ENCODE data around the gene PSME3IP1.
"Not testable (repeated sequence)": the region's sequence is repeated elsewhere in the genome, so short reads cannot be mapped to it uniquely, and the experiment has no call there.

PSME3IP1 gene

DNA sequence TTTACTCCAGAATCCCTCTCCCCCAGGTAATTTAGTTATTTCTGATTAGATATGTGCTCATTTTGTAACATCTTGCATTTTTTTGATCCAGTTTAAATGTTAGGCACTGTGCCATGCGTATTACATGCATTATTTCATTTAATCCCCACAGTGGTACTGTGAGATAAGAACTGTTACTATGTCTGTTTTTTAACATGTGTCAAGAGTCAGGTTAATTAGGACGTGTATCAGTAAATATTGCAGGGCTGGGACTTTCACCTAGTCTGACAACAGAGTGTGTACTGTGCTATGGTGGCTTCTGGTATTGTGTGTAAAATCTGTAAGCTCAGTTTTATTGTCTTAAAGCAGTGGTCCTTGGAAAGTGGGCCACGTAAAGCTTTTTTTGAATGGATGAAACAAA lies 10.9 kb upstream of the PSME3IP1 start:
- no peak for DNase-seq

DNA sequence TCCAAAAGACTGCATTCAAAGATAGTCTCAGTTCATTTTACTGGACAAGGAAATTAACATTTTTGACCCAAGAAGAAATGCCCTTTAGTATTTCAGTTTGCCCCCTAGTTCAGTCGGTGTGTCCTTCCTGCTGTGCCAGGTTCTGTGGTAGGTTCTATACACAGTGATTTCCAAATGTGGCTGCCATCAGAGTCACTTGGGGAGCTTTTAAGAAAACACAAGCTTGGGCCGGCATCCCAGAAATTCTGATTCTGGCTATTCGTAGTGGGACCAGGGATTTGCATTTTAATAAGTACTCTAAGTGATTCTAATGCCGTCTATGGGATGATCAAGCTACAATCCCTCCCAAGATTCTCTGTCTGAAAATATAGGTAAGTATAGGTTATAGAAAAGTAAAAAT lies 10.4 kb upstream of the PSME3IP1 start:
- no peak for DNase-seq

DNA sequence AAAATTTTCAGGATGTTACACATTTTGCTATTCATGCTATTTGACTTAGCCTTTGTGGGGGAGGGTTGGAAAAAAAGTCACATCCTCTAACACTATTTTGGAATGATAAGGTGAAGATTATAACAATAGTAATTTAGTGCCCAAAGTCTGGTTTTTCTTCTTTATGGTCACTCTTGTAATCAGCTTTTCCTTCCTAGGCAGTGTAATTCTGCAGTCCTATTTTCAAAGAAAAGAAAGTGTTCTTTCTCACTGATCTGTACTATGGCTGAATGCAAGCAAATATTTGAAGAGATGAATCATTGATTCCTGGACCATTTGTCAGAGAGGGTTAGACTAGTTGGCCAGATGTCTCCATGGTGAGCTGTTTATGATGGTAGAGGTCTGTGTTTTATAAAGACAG lies 8.7 kb upstream of the PSME3IP1 start:
- no peak for DNase-seq

DNA sequence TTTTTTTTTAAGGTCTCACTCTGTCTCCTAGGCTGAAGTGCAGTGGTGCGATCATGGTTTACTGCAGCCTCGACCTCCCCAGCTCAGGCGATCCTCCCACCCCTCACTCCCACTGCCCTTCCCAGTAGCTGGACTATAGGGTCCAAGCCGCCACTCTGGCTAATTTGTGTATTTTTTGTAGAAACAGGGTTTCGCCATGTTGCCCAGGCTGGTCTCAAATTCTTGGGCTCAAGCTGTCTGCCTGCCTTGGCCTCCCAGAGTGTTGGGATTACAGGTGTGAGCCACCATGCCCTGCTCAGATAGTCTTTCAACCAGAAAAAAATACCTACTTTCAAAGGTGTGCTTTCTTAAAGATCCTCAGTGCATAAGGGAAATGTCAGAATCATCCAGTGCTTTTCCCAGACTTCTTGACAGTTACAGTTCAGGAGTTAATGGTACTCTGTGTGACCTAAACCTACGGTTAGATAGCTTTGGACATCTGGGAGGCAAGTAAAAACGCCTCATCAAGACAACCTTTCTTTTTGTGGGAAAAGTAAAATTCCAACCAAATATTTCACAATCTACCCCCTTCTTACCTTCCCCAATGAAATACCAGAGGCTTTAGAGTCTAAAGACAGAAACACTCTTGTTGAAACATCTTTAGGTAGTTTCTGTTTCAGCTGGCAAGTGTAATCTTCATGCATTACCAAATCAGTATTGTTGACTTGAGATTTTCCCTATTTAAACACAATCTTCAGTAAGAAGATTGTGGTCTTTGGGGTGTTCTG lies 7.1 kb upstream of the PSME3IP1 start:
- no peak for DNase-seq

DNA sequence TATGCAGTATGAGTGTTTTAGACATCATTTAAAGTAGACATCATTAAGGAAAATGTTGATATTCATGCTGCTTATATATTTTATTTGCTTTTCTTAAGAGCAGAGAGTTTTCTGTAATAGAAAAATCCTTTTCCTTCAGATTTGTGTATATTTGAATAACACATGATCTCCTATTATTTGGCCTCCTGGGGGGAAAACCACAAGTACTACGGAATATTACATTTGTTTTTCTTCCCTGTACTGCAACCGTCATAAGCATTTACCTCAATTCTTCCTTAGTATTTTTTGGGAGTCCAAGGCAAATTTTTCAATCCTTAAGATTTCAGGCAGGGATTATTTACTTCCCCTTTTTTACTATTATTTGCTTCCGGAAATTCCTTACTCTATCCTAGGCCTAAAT lies 6.3 kb upstream of the PSME3IP1 start:
- no peak for DNase-seq

DNA sequence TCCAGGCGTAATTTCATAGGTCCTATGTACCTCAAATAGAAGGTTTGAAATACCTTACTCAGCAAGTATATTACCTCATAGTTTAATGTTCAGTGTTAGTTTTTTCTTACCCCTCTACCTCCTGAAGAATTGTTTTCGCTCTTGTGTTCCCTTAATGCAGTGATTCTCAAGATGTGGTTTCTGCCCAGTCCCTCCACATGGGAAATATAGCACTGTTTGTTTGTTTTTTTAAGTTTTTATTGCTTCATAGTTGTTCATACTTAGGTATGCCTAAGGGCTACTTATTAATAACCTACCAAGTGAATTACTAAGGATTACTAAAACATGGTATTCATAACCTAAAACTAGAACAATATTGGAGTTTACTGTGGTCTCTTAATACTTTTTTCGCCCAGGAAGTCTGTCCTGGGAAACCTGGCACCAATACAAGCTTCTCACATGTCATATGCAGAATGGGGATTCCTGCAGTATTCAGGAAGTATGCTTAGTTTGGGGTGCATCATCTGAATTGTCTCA lies 5.3 kb upstream of the PSME3IP1 start:
- no peak for DNase-seq

DNA sequence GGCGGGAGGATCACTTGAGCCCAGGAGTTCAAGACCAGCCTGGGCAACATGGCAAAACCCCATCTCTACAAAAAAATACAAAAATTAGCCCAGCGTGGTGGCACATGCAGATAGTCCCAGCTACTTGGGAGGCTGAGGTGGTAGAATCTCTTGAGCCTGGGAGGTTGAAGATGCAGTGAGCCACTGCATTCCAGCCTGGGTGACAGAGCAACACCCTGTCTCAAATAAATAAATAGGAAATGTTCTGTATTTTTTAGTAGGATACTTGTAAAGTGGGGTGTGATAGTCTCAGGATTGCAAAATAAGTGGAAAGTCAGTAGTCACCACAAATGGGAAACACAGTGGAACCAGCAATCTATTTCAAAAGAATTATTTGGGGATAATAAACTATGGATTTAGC lies 4.3 kb upstream of the PSME3IP1 start:
- no peak for DNase-seq

DNA sequence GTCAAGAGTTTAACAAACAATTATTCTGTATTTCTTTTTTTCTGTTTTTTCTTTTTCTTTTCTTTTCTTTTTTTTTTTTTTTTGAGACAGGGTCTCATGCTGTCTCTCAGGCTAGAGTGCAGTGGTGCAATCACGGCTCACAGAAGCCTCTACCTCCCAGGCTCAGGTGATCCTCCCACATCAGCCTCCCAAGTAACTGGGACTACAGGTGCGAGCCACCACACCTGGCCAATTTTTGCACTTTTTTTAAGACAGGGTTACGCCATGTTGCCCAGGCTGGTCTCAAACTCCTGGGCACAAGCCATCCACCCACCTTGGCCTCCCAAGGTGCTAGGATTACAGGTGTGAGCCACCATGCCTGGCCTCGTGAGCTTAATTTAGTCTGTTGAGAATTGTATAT lies 3.7 kb upstream of the PSME3IP1 start:
- not testable (repeated sequence) for DNase-seq

DNA sequence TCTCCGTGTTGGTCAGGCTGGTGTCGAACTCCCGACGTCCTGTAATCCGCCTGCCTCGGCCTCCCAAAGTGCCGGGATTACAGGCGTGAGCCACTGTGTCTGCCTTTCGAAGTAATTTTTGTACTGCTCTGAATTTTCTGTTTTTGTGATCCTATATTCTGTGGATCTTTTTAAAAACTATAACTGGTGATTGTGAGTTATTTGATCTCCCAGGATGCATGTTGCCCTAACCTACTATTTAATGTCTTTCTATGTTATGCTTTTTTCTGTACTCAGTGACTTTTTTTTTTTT lies 2.8 kb upstream of the PSME3IP1 start:
- no peak for DNase-seq

DNA sequence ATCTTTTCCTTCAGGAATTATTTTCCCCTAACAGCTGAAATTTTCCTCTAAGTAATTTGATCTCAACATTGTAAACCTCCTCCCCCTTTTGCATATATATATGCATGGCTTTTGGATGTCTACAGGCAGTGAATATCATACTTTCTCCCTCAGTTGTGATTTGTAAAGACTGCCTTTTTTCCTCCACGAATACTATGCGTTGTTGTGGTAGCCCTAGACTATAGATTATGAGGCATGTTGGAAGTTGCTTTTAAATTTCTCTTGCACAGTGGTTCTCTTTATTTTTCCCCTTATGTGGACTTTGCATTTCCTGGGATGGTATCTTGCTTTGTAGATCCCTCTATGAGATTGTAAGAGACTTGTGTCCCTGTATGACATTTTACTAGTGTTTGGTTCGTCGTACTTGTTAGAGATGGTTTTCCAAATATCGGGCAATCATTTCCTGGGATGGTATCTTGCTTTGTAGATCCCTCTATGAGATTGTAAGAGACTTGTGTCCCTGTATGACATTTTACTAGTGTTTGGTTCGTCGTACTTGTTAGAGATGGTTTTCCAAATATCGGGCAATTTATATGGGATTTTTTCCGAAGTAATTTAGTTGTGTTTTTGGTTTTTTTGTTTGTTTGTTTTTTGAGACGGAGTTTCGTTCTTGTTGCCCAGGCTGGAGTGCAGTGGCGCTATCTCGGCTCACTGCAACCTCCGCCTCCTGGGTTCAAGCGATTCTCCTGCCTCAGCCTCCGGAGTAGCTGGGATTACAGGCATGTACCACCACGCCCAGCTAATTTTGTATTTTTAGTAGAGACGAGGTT lies 2.3 kb upstream of the PSME3IP1 start:
- not testable (repeated sequence) for DNase-seq

DNA sequence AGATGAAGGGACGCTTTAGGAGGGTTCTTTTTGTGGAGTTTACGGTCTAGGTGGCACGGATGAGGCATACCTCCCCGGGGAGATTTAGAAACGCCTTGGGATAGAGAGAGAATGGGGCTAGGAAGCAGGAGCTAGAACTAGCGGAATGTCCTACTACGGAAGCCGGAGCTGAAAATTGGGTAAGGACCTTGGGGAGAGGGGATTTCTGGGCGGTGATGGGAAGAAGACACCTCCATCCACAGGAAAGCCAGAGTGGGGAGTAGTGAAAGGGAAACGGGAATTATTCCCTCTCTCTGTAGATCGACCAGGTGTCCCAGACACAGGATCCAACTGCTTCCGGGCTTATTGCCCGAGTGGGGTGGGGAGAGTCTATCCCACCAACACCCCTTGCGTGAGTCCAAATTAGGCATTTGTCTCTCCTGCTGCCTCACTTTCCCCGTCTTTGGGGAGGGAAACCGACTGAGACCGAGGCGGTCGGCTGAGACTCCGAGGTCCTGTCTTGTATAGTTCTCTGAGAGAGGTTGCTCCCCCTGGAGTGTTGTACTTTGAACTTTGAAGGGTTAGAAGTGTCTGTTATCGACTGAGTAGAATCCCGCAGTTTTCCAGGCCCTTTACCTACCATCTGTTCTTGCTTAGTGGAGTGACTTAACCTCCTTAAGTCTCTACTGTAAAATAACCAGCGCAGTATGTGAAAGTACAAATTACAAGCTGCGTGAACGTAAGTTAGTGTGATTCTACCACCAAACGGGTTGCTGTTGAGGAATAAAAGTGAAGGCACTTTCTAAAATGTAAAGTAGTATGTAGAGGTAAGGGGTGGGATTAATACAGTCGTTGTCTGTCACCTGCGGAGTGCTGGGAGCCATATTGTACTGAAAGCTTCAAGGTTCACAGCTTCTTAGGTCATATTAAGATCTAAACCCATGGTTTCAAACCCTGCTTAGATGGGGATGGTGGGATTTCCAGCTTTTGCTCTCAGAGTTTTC lies 1.3 kb upstream of the PSME3IP1 start:
- peak in 2 of 5 donors; percentile 5 to 16 for DNase-seq

DNA sequence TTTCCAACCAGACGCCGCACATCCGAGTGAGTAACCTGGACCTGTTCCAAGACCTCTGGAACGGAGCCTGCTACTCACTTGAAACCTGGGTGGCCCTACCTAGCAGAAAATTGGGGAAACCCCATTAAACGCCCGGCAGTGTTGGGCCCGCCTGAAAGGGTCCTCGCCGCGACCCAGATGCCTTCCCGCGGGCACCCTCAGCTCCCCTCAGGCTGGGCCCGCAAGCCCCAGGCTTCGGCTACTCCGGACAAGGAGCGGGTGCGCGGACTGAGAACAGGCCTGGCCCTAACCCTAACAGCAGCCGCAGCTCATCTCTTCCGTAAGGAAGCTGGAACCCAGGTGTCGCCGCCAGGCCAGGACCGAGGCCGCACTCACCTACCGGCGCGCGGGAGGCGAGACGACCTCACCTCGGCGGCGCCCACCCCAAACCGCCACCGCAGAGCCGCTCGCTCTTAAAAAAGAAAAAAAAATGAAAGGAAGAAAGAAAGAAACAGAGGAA lies 344 bp downstream of the PSME3IP1 start:
- peak in 1 of 5 donors; percentile 17 for DNase-seq

DNA sequence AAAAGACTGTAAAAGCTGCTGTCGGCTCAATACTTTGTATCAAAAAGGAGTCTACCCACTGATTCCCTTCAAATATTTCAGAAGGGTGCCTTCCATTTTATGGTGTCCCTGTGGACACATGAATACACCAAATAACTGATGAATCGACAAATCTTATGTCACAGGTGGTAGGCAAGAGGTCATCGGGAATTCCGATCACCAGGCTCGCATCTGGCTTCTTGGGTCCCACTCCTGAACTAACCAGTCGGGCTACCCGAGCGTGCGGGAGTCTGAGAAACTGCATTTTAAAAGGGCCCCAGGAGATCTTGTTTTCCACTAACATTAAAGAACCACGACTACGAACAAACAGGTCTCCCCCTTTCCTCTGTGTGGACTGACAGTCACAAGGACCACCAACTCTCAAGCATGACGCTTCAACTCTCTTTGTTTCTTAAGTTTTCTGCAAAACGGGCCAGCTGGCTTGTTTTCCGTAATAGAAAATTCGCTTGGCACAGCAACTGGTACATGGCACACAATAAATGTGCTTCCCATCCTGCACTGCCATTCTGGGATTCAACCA lies 873 bp downstream of the PSME3IP1 start:
- DNase-seq: no peak

DNA sequence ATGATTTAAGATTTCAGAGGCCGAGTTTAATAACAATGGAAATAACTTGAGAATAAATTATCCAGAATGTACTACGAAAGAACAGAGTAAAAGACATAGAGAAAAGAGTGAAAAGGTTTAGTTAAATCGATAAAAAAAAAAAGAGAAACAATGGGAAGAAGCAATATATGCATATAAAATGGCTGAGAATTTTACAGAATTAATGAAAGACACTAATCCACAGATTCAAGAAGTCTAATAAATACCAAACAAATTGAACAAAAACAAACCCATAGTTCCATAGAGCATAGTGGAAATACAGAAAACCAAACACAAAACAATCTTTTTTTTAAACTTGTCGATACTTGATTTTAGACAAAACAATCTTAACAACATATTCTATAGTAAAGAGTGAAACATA lies 1.7 kb downstream of the PSME3IP1 start:
- DNase-seq: no peak

DNA sequence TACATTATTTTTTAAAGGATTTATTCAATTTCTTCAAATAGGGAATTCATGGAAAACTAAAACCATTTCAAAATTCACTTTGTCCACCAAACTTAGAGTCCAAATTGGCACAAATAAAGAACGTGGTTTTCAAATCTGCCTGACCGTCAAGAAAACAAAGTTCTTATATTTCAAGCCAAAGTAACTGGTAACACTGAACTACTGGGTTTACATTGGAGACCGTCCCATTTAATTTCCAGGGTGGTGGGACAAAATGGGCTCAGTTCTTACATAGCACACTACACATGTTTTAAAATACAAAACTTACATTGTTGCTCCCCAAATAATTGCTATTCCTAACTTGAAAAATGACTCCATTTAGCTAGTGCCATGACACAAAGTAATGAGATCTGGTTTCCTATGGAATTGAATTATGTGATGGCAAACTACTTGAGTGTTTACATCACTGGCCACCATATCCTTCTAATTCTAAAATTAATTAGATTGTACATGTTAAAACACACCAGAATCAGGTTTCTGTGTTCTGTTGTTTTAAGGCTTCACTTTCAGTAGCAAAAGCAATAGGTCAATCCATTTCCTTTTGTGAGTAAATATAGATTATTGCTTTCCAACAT lies 6.5 kb downstream of the PSME3IP1 start:
- DNase-seq: no peak

DNA sequence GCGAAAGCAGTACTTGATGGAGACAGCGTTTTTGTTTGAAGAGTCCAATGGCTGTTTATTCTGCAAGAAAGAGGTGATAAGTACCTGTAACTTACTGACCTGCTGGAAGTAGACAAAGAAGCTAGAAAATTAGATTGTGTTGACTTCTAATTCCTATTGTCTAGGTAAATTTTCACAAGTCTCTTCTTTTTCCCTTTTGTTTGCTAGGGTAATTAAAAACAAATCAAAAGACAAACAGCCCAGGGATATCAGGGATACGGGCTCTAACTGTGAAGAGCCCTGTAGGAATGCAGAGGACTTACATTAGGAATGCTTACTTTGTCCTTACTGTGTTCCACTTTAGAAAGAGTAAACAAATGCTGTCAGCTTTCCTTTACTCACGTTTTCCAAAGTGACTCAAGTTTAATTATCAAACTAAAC lies 7.0 kb downstream of the PSME3IP1 start:
- no peak for DNase-seq

DNA sequence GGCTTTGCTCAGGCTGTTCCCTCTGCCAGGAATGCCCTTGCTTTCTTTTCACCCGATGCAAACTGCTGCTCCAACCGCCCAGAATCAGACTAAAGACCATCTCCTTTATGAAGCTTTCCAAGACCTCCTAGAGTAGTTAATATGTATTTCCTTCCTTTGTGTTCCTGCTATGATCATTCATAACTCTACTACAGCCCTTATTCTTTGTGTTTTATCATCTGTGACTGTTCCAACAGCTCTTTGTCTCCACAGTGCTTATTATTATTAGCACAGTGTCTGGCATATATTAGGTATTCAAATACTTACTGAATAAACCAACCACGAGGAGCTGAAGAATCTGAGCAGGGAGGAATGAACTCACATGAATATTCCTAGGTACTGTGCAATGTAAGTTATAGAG lies 7.6 kb downstream of the PSME3IP1 start:
- DNase-seq: no peak

DNA sequence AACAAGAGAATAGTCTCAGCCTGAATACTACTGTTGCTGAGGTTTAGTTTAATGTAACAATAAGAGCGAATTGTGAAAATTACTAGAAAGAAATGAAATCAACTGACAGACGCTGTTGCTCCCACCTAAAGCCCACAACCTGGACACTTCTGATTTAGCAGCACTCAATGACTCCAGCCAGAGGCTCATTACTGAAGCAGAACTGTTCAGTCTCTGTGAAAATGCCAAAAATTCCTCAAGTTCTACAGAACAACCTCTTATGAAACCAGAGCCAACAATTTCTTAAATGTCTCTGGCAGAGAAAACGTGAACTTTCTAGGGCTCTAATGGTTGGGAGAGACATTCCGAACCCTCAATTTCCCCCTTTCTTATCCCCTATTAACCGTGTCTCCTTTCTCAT lies 9.9 kb downstream of the PSME3IP1 start:
- no peak for DNase-seq

DNA sequence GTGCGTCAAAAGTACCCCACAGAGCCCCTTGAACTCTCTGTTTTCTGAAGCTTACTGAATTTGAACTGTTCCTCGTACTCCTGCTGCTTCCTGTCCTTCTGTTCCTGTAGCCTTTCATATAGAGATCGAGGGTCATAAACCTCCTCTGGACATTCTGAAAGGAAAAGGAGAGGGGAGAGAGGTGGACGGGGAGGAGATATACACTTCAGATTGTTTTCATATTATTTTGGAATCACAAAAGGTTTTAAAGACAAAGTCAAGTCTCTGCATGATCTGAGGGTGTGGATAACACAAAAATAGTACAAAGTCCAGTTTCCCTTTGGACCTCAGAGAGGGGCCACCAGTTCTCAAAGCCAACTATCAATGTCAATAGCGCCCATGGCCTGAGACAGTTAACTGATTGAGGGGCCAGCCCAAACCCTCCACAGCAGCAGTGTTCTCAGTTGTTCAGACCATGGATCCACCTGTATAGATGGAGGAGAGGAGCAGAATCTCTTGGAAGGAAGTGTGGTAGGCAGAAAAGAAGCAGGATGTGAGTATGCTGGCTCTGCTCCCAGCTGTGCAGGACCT lies 13.0 kb downstream of the PSME3IP1 start:
- no peak for DNase-seq

DNA sequence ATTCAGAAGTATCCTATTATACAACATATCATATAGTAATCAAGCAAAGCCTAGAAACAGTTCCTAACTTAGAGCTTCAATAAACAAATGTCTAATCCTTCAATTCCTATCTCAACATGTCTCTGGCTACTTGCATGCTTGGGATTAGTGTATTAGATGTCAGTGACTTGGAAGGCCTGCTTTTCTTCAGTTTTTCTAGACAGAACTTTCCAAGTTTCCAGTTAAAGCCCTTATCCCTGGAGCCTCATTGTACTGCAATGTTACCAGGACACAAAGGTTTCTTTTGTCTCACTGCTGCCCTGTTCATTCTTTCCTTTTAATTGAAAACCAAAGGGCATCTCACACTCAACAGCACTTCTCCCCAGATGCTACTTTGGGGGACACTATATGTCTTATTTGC lies 16.5 kb downstream of the PSME3IP1 start:
- no peak for DNase-seq

DNA sequence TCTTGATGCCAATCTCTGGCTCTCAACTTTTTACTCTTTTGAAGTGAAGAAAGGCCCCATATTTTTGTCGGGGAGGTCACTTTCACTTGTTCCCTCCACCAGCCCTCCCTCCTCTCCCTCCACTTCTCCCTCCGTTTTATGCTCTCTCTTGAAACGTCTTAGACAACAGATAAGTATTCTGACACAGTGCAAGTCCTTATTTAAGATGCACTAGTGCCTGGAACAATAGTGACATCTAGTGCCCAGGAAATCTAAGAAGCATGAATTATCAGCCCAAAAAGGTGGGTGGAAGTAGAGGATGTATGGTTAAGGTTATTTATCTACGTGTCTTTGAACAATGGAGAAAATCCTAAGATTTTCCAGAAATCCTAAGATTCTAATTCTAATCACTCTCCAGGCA lies 17.9 kb downstream of the PSME3IP1 start:
- peak in 2 of 5 donors; percentile 17 to 69 for DNase-seq

DNA sequence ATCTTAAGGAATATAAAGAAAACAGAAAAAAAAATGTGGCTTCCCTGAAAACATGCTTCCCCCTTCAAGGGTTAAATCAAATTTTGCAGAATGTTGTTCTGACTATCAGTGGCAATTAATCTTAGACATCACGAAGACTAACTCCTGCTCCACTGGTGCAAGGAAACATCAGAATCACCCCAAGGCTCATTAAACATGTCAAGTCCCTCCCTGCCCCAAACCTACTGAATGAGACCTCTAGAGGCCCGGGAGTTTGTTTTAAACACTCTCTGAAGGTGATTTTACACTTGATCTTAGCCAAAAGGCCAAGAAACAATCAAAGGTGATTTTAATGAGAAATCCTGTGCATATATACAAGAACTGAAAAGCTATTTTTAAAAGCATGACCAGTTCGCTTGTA lies 18.3 kb downstream of the PSME3IP1 start:
- DNase-seq: no peak
